Left ventricle myocardium superior (tissue), 1 donor: ENCODE results near the gene SP9. TPM values are rescaled to one million over a fixed set of nuclear protein-coding genes. Genes with fewer than 3 reads are reported as not detected.
A peak's percentile ranks its signal among the peaks of the same experiment; 100 is the strongest.

Source experiments
- ATAC-seq: fragments of 200-7000 bp; cut with Tn5 transposase; one replicate; pipeline ENCODE4 v1.9.1; 2020; ENCODE audit warnings: mild to moderate bottlenecking, moderate library complexity
- DNase-seq: peaks from one replicate; pipeline ENCODE4 v3.0.0-alpha.2; 2020
- intact Hi-C: fragments of 100-400 bp; cut with micrococcal nuclease; formaldehyde crosslinking; loops from one replicate; pipeline ENCODE4 v1.11.0; 2022
- long read RNA-seq: library from polyadenylated mRNA; unstranded; transcript quantifications from one replicate; pipeline ENCODE4 v2.0.0, GENCODE V29; 2021
- total RNA-seq: library from RNA; stranded (reverse); fragmentation: NEBNext Ultra II Directional; extraction: Animal tissue kit (Norgen Biotek cat#: 25700); gene quantifications from one replicate; pipeline ENCODE4 v1.2.1, GENCODE V29; 2021
- donor health status: DM: no; HTN: yes; CAD: no; lungs with severe emphysema.

Gene SP9
- not detected for total RNA-seq
- long read RNA-seq = 0 reads

DNA sequence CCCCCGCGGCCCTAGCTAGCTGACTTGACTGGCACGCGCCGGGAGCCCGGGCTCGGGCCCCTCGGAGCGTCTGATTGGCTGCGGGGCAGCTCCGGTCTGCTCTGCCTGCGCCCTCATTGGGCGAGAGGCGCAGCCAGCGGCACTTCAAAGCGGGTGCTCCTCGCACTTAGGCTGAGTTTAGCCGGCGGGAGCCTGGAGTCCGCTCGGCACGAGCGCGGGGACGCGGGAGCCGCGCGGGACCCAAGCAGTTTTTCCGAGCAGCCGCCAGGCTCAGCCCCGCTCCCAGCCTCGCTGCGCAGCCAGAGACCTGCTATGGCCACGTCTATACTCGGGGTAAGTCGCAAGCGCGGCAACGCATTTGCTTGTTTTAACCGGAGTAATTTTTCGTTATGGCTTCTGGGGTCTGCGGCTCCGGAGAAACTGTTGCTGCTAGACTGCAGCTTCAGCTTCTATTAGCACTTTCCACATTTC lies at the start of gene SP9:
Gene SP9, plus strand, starts transcription at position 174 of the 471 bp plus-strand sequence. Its CDS starts 139 bp downstream, at position 313.
- DNase-seq (peak; percentile 51), ATAC-seq (peak; percentile 26)
- intact Hi-C loops = no loop called here

DNA sequence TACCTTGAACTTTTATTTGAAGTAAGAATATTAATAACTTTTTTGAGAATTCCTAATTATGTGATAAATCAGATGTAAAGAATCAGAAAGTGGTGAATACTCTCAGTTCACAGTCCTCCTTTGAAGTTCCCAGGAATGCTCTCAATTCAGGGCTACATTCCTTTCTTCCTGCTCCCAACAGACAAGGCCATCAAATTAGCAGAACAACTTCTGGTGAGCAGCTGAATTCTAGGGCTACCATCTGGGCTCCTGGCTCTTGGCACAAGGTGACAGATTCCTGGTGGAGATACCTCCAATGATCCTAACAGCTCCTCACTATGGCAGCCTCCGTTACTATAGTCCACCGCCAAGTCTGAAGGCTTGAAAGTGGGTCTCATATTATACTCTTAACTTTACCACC lies 48.6 kb upstream of the SP9 start:
- intact Hi-C loops = no loop called here
- no peak for ATAC-seq

GRCh38 chr2:174292908-174293307 lies 41.8 kb upstream of the SP9 start:
- no peak for DNase-seq
- no peak for ATAC-seq
- intact Hi-C loops = no loop called here

More for the DNA sequence above, 48.6 kb upstream of the SP9 start:
- no peak for DNase-seq

DNA sequence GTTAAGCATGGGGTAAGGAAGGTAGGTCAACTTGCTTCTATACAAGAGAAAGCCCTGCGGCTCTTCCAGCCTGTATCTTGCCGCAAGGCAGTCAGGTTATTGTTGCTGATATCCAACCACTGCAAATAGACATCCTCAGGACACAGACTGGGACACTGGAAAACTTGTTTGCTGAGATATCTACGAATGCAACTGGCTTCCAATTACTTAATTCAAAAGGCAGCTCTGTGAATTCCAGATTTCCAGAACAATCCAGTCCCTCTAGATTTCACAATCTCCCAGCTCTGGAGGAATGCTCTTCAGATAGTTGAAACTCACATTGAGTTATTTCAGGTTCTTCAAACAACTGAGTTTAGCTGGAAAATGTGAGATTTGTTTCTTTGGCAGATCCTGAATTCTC lies 34.6 kb upstream of the SP9 start:
- intact Hi-C loops = no loop called here
- peak; percentile 43 for ATAC-seq

GRCh38 chr2:174312581-174313234 lies 22.0 kb upstream of the SP9 start:
- intact Hi-C loops = no loop called here
- no peak for ATAC-seq

More for the DNA sequence above, 34.6 kb upstream of the SP9 start:
- DNase-seq = no peak

DNA sequence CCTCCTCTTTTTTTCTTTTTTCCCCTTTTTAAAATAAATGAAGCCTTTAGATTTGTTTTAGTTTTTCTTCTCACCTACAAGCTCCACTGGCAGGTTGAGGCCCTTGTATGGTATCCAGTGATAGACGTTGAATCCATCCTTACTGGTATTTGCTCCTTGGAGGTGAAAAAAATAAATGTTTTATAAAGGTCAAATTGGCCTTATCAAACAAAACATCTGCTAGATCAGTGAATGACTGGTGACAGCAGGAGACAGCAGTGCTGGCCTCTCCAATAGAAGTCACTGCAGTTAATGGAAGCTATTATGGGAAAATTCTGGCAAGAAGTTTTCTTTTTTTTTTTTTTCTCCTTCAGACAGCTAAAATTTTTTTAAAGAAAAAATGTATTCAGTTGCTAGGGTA lies 12.6 kb upstream of the SP9 start:
- intact Hi-C loops = no loop called here
- no peak for DNase-seq
- ATAC-seq = no peak

More at GRCh38 chr2:174312581-174313234, 22.0 kb upstream of the SP9 start:
- DNase-seq = no peak

DNA sequence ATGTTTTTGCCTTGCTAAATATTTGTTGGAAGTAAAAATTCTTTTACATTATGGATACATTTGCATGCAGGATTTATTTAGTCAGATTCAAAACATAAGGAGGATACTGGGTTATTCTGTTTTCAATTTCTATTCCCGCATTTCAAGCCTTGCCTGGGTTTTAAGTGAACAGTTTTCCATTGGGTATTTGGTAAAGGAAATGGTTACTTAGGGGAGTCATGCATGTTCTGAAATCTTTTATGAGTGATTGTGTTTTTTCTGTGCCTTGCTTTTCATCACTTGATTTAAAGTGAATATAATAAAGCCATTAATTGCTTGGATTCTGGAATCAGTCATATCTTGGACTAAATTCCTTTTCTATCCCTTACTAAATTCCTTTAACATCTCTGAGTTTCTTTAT lies 12.0 kb upstream of the SP9 start:
- intact Hi-C loops = no loop called here
- no peak for ATAC-seq
- no peak for DNase-seq

GRCh38 chr2:174324530-174324929 lies 10.2 kb upstream of the SP9 start:
- no peak for ATAC-seq
- DNase-seq = no peak
- intact Hi-C loops = no loop called here

DNA sequence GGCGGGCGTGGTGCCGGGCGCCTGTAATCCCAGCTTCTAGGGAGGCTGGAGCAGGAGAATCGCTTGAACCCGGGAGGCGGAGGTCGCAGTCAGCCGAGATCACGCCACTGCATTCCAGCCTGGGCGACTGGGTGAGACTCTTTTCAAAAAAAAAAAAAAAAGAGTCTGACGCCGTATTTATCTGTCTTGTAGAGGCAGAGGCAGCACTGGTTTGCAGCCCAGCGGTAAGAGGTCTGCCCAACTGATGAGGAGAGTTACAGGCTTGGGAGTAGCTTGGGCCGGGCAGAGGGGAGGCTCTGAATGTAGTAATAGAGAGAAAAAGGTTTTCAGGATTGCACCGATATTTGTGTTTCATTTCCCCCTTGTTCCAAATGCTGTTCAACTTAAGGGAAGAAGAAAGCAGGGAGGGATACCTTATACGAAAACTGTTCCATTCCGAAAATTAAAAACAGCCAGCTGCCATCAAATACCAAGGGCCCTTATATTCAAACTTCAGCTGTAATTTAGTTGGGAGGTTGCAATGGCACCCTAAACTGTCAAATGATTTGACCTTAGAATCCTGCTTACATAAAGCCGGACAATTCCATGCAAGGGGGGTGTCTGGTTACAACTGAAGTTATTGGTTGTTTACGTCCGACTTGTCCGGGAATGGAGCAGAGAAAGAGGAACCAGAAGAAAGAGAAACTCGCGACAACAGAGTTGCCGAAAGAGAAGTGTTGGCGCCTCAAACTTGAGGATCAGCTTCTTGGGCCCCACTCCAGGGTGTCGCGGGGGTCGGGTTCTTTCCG lies 9.2 kb upstream of the SP9 start:
- ATAC-seq (peak; percentile 13), DNase-seq (no peak)
- intact Hi-C loops = no loop called here

GRCh38 chr2:174326161-174327020 lies 8.4 kb upstream of the SP9 start:
- peak; percentile 54 for ATAC-seq
- peak; percentile 44 for DNase-seq
- intact Hi-C loops = no loop called here

GRCh38 chr2:174327021-174327840 lies 7.5 kb upstream of the SP9 start:
- no peak for DNase-seq
- peak; percentile 21 for ATAC-seq
- intact Hi-C loops = no loop called here

- DNase-seq = no peak
- no peak for ATAC-seq
- intact Hi-C loops = no loop called here
Observed at GRCh38 chr2:174327841-174328113, 7.0 kb upstream of the SP9 start.

DNA sequence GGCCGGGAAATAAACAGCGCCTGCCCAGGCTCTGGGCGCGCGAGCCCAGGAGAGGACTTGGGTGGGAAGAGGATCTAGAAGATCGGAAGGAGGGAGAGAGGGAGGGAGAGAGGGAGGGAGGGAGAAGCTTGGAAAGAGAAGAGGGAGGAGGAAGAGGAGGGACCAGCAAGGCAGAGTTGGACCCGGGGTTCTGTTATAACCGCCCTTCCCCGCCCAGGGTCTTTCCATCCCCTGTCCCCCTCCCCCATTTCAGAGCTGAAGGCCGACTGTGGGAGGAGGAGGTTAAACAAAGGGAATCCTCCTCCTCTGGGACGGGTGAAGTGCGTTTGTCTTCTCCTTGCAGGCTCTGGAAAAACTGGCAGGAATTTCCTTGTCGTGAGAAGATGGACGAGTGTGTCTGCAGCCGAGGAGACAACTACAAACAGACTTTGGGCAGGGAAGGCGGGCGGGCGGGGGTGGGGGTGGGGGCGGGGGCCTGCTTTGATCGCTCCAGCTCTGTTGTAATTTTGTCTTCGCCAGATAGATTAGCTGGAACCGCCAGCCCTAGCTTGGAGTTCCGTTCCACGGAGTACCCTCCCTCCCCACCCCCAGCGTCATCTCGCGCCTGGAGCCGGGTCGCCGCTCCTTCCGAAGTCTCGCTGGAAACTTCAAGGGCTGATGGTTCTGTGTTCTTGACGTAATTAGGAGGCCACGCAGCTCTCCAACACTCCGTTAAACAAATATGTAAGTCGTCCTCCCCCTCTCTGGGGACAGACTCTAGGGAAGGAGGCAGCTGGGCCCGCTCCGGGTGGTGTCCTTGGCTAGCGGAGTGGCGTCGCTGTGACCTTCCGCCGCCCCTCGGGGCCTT lies 6.4 kb upstream of the SP9 start:
- ATAC-seq = no peak
- no peak for DNase-seq
- intact Hi-C loops = no loop called here

- intact Hi-C loops = no loop called here
- ATAC-seq = no peak
- DNase-seq = no peak
Observed at GRCh38 chr2:174328961-174329715, 5.6 kb upstream of the SP9 start.

GRCh38 chr2:174330945-174331594 lies 3.7 kb upstream of the SP9 start:
- DNase-seq = no peak
- intact Hi-C loops = no loop called here
- ATAC-seq = no peak

- DNase-seq = no peak
- ATAC-seq = no peak
- intact Hi-C loops = no loop called here
Observed at GRCh38 chr2:174331595-174332216, 3.0 kb upstream of the SP9 start.
